Hepatocyte (in vitro differentiated cells): Measurements from ENCODE around the gene SIN3B. TPM values are rescaled to one million over a fixed set of nuclear protein-coding genes. Genes with fewer than 3 reads are reported as not detected.

Source experiments
- DNase-seq: peaks from one replicate; pipeline ENCODE4 v3.0.0-alpha.2; 2016; ENCODE audit warnings: low spot score
- H2AFZ ChIP-seq: fragments of 200-600 bp; sonication (generic); 2 replicates; pipeline ENCODE4 v1.6.0; 2016; ENCODE audit warnings: antibody characterized with exemption, mild to moderate bottlenecking
- H3K27ac ChIP-seq: fragments of 200-600 bp; sonication (generic); 2 replicates; pipeline ENCODE4 v1.5.1; 2016; ENCODE audit warnings: mild to moderate bottlenecking
- H3K27me3 ChIP-seq: fragments of 200-600 bp; sonication (generic); 2 replicates; pipeline ENCODE4 v1.6.1; 2016
- H3K36me3 ChIP-seq: fragments of 200-600 bp; sonication (generic); replicated peaks from 2 replicates; pipeline ENCODE4 v1.5.1; 2016; ENCODE audit warnings: low read depth; ENCODE audit not compliant: insufficient read depth
- H3K4me1 ChIP-seq: fragments of 200-600 bp; sonication (generic); 2 replicates; pipeline ENCODE4 v1.5.1; 2016; ENCODE audit warnings: mild to moderate bottlenecking, moderate library complexity; ENCODE audit not compliant: insufficient read depth
- H3K4me2 ChIP-seq: fragments of 200-600 bp; sonication (generic); 2 replicates; pipeline ENCODE4 v1.6.0; 2016
- H3K4me3 ChIP-seq: fragments of 200-600 bp; sonication (generic); 2 replicates; pipeline ENCODE4 v1.5.1; 2016; ENCODE audit warnings: mild to moderate bottlenecking
- H3K79me2 ChIP-seq: fragments of 200-600 bp; sonication (generic); 2 replicates; pipeline ENCODE4 v1.6.0; 2017; ENCODE audit warnings: mild to moderate bottlenecking
- H3K9me2 ChIP-seq: fragments of 200-600 bp; sonication (generic); replicated peaks from 2 replicates; pipeline ENCODE4 v1.6.0; 2017; ENCODE audit warnings: mild to moderate bottlenecking; ENCODE audit not compliant: insufficient read depth
- H3K9me3 ChIP-seq: fragments of 200-600 bp; sonication (generic); 2 replicates; pipeline ENCODE4 v1.5.1; 2016; ENCODE audit warnings: low read depth, mild to moderate bottlenecking
- H4K20me1 ChIP-seq: fragments of 200-600 bp; sonication (generic); 2 replicates; pipeline ENCODE4 v1.6.0; 2016; ENCODE audit warnings: mild to moderate bottlenecking; ENCODE audit not compliant: insufficient read depth, poor library complexity, severe bottlenecking
- EZH2 ChIP-seq: fragments of 200-600 bp; sonication (generic); IDR thresholded peaks from 2 replicates; pipeline ENCODE4 v1.6.1; 2016; ENCODE audit warnings: antibody characterized with exemption, mild to moderate bottlenecking, borderline replicate concordance
- EZH2phosphoT487 ChIP-seq: fragments of 200-600 bp; sonication (generic); IDR thresholded peaks from one replicate; pipeline ENCODE4 v1.6.1; 2018; ENCODE audit warnings: antibody characterized with exemption, mild to moderate bottlenecking, low read depth, moderate library complexity; ENCODE audit not compliant: unreplicated experiment, severe bottlenecking
- WGBS: methylation state at CpG from one replicate; pipeline ENCODE4 v1.1.6; 2016; ENCODE audit warnings: low lambda C conversion rate; ENCODE audit errors: missing lambda C conversion rate; 5-methylcytosine and 5-hydroxymethylcytosine counted together
- polyA plus RNA-seq: library from polyadenylated mRNA; unstranded; fragments of >200 nt; fragmentation: Nextera tagmentation; extraction: Ambion mirVana; gene quantifications from 2 replicates; pipeline ENCODE4 v1.2.1, GENCODE V29; 2016
- total RNA-seq: library from RNA; depleted of rRNA; stranded (reverse); fragments of >200 nt; gene quantifications from 2 replicates; pipeline ENCODE4 v1.2.3, GENCODE V29; 2014
- TF ChIP-seq, protein P1 (sequence below): fragments of 200-600 bp; sonication (generic); IDR thresholded peaks from 2 replicates; pipeline ENCODE4 v1.5.1; 2016; ENCODE audit warnings: antibody characterized with exemption, mild to moderate bottlenecking; ENCODE audit not compliant: poor library complexity

The SIN3B gene
- total and polyA plus RNA-seq, 2 experiments from 2014 or later: 17.0 to 21.9 TPM

DNA sequence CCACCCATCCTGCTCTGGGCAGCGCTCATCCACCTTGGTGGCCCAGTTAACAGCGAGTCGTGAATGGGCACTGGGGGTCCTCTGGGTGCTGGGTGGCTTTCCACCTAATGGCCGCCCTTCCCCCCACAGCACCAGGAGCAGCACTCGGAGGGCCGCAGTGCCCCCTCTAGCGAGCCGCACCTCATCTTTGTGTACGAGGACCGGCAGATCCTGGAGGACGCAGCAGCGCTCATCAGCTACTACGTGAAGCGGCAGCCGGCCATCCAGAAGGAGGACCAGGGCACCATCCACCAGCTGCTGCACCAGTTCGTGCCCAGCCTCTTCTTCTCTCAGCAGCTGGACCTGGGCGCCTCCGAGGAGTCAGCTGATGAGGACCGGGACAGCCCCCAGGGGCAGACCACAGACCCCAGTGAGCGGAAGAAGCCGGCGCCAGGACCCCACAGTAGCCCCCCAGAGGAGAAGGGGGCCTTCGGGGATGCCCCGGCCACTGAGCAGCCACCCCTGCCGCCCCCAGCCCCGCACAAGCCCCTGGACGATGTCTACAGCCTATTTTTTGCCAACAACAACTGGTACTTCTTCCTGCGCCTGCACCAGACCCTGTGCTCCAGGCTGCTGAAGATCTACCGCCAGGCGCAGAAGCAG, 40.3 kb downstream of the SIN3B start:
- Histone ChIP-seq H3K9me3 (no peaks in the 10 kb centered on the region), H2AFZ (no peak overlapping the region), H3K27ac (no peak overlapping the region), H4K20me1 (no peaks in the 10 kb centered on the region), H3K36me3 (no peaks in the 10 kb centered on the region), H3K9me2 (no peaks in the 10 kb centered on the region), H3K79me2 (peaks cover 12% of the 10 kb centered on the region), H3K4me3 (no peak overlapping the region), H3K27me3 (no peaks in the 10 kb centered on the region), H3K4me2 (no peak overlapping the region), H3K4me1 (no peaks in the 10 kb centered on the region)
- DNase-seq: no peak
- TF ChIP-seq EZH2 (no peak), EZH2phosphoT487 (no peak)
- TF ChIP-seq, protein P1, sequence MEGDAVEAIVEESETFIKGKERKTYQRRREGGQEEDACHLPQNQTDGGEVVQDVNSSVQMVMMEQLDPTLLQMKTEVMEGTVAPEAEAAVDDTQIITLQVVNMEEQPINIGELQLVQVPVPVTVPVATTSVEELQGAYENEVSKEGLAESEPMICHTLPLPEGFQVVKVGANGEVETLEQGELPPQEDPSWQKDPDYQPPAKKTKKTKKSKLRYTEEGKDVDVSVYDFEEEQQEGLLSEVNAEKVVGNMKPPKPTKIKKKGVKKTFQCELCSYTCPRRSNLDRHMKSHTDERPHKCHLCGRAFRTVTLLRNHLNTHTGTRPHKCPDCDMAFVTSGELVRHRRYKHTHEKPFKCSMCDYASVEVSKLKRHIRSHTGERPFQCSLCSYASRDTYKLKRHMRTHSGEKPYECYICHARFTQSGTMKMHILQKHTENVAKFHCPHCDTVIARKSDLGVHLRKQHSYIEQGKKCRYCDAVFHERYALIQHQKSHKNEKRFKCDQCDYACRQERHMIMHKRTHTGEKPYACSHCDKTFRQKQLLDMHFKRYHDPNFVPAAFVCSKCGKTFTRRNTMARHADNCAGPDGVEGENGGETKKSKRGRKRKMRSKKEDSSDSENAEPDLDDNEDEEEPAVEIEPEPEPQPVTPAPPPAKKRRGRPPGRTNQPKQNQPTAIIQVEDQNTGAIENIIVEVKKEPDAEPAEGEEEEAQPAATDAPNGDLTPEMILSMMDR: no peak
- WGBS: 98% methylated on average over 28 of the region's 30 CpGs

DNA sequence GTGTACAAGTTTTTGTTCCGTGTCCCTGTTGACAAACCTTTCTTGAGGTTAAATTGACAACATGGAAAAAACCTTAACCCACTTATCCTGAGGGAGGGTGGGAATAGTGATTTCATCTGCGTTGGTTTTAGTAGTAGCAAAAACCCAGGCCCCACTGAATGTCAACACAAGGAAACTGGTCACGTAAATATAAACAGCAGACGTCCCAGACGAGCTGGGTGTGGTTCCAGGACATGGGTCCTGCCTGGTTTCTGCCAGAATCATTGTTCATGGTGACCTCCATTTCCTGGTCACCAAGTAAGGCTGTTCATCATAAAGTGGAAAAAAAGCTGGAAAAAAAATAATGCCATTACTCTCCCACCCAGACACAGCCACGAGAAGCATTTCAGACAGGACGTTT, 42.7 kb downstream of the SIN3B start:
- no peak overlapping the region for H2AFZ ChIP-seq
- no peaks in the 10 kb centered on the region for H4K20me1 ChIP-seq
- H3K4me1 ChIP-seq: no peaks in the 10 kb centered on the region
- H3K9me3 ChIP-seq: no peaks in the 10 kb centered on the region
- H3K27ac ChIP-seq: no peak overlapping the region
- no peak overlapping the region for H3K4me2 ChIP-seq
- peaks cover 15% of the 10 kb centered on the region for H3K79me2 ChIP-seq
- no peak overlapping the region for H3K4me3 ChIP-seq
- no peaks in the 10 kb centered on the region for H3K27me3 ChIP-seq
- no peaks in the 10 kb centered on the region for H3K36me3 ChIP-seq
- no peaks in the 10 kb centered on the region for H3K9me2 ChIP-seq
- DNase-seq: no peak
- WGBS: 79% methylated on average over 7 of the region's 7 CpGs
- TF ChIP-seq EZH2 (no peak), EZH2phosphoT487 (no peak)
- TF ChIP-seq, protein P1: no peak

- H4K20me1 ChIP-seq: no peaks in the 10 kb centered on the region
- H2AFZ ChIP-seq: no peak overlapping the region
- TF ChIP-seq EZH2: no peak
- TF ChIP-seq, protein P1: no peak
- TF ChIP-seq EZH2phosphoT487: no peak
- no peaks in the 10 kb centered on the region for H3K27me3 ChIP-seq
- 98% methylated on average over 21 of the region's 21 CpGs for WGBS
- no peaks in the 10 kb centered on the region for H3K36me3 ChIP-seq
- H3K27ac ChIP-seq: no peak overlapping the region
- no peaks in the 10 kb centered on the region for H3K9me2 ChIP-seq
- no peak overlapping the region for H3K4me2 ChIP-seq
- no peaks in the 10 kb centered on the region for H3K4me1 ChIP-seq
- H3K4me3 ChIP-seq: no peak overlapping the region
- DNase-seq: no peak
- H3K79me2 ChIP-seq: peaks cover 15% of the 10 kb centered on the region
- H3K9me3 ChIP-seq: no peaks in the 10 kb centered on the region
Measured at GRCh38 chr19:16872728-16873127, 43.5 kb downstream of the SIN3B start.
